ENCODE data around the gene SFXN3. TPM values are rescaled to one million over a fixed set of nuclear protein-coding genes. Genes with fewer than 3 reads are reported as not detected.

The SFXN3 gene
- total RNA-seq, 6 donors from 2014 or later: 59.6 to 360 (median 100) TPM

DNA sequence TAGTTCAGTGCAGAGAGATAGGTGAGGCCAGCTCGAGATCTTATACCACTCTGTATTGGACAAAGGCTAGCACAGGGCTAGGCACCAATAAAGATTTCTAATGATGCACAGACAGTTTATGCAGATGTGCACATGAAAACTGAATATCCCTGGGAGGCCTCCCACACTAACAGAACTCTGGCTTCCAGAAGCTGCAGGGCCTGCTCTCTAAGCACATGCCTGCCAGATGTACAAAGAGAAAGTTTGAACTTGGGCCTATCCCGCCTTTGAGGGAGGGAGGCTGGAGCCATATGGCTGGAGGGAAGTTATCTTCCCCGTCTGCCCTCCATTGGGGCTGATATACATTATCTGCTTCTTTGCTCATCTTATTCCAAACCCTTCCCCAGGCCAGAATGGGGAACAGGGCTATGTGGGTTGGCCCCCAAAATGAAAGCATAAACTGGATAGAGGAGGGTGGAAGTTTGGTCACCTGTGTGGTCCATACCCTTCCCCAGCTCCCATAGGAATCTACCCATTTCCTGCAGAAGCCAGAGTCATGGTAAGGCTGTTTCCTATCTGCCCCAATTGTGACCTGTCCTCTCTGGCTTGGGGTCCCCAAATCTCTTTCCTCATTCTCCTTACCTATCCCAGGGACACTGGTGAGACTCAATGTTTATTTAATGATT, 34.6 kb downstream of the SFXN3 start:
- TF ChIP-seq POLR2A (IDR thresholded peaks at IDR 0.05) (no peak), EP300 (IDR thresholded peaks at IDR 0.05) (no peak), POLR2AphosphoS5 (IDR thresholded peaks at IDR 0.05) (no peak)
- TF ChIP-seq, protein P1, sequence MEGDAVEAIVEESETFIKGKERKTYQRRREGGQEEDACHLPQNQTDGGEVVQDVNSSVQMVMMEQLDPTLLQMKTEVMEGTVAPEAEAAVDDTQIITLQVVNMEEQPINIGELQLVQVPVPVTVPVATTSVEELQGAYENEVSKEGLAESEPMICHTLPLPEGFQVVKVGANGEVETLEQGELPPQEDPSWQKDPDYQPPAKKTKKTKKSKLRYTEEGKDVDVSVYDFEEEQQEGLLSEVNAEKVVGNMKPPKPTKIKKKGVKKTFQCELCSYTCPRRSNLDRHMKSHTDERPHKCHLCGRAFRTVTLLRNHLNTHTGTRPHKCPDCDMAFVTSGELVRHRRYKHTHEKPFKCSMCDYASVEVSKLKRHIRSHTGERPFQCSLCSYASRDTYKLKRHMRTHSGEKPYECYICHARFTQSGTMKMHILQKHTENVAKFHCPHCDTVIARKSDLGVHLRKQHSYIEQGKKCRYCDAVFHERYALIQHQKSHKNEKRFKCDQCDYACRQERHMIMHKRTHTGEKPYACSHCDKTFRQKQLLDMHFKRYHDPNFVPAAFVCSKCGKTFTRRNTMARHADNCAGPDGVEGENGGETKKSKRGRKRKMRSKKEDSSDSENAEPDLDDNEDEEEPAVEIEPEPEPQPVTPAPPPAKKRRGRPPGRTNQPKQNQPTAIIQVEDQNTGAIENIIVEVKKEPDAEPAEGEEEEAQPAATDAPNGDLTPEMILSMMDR (IDR thresholded peaks at IDR 0.05): no peak
- Histone ChIP-seq H3K27me3 (peaks cover 0 to 13% (median 7%) of the 10 kb centered on the region in 4 donors), H3K9me3 (no peaks in the 10 kb centered on the region), H3K4me1 (peaks cover 52 to 68% (median 56%) of the 10 kb centered on the region in 4 donors), H3K4me3 (peak overlapping the region in 3 of 4 donors; percentile 49 to 57 (median 55)), H3K27ac (peak overlapping the region; percentile 65 to 86 (median 83)), H3K36me3 (no peaks in the 10 kb centered on the region)
- no peak for DNase-seq
- ATAC-seq (ENCODE audit: low FRiP score in 2 of 2): no peak
- 78 to 89% methylated on average over 3 of the region's 3 CpGs for WGBS, 2 donors

DNA sequence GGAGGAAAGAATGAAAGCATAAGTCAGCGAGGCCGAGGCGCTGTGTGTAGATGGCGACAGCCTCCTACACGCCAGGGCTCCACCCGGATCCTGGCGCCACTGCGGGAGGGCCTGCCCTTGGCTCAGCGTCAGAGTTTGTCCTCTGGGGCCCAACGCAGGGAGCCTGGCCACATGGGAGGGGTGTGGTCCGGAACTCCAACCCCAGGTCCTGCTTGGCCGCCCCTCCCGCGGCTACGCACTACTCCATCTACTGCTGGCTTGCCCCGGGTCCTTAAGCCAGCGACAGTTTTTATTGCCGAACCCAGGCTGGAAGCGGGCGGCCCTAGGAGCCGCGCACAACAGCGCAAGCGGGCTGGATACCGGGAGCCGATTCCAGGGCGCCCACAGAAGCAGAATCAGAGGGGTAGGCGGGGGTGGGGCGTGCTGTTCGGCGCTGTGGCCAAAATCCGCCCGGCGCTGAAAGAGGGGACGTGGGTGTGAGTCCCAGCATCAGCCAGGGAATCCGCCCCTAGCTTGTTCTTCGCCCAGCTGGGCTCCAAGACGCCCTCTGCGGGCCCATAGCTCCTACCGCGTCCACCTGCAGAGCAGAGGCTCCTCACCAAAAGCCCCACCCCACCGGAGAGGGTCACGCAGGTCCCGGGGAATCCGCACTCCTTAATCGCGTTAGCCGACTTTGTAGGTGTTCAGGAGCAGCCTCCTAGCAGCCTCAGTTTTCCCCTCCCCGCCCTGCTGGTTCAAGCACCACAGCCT, 35.3 kb downstream of the SFXN3 start:
- 2 to 4% methylated on average over 15 to 33 of the region's 49 CpGs for WGBS, 2 donors
- peak; percentile 90 for DNase-seq
- peaks cover 0 to 13% (median 7%) of the 10 kb centered on the region in 4 donors for H3K27me3 ChIP-seq

DNA sequence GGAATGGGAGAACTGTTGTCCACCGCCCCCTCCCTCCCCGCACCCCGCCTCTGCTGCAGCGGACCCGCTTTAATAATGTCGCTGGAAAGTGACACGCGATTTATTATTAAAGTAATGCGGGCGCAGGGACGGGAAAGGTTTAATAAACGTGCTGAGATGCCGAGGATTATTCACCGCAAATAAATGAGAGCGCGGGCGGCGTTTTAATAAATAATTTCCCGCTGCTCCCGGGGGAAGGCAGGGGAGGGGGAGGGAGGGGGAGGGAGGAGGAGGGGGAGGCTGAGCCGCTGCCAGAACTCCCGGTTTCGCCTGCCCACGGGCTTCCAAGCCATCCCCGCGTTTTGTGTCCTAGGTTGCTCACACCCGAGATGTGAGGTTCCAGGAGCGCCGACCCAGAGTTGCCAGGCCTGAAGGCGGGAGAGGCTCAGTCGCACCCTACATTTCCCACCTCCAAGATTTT, 35.9 kb downstream of the SFXN3 start:
- TF ChIP-seq POLR2AphosphoS5 (IDR thresholded peaks at IDR 0.05) (no peak), POLR2A (IDR thresholded peaks at IDR 0.05) (no peak), EP300 (IDR thresholded peaks at IDR 0.05) (no peak)
- TF ChIP-seq, protein P1 (IDR thresholded peaks at IDR 0.05): no peak

More for the DNA sequence above, 35.3 kb downstream of the SFXN3 start:
- Histone ChIP-seq H3K36me3 (no peaks in the 10 kb centered on the region), H3K27ac (peak overlapping the region; percentile 65 to 86 (median 83)), H3K9me3 (no peaks in the 10 kb centered on the region), H3K4me3 (peak overlapping the region; percentile 49 to 57 (median 53)), H3K4me1 (peaks cover 51 to 65% (median 54%) of the 10 kb centered on the region in 4 donors)
- ATAC-seq (ENCODE audit: low FRiP score in 2 of 2): peak; percentile 62 to 80
- TF ChIP-seq EP300 (IDR thresholded peaks at IDR 0.05): no peak
- peak in 3 of 4 donors; percentile 12 to 62 (median 27) for TF ChIP-seq POLR2A (IDR thresholded peaks at IDR 0.05)
- TF ChIP-seq, protein P1 (IDR thresholded peaks at IDR 0.05): peak in 5 of 6 experiments; percentile 27 to 53 (median 46)
- peak in 1 of 2 donors; percentile 55 for TF ChIP-seq POLR2AphosphoS5 (IDR thresholded peaks at IDR 0.05)

DNA sequence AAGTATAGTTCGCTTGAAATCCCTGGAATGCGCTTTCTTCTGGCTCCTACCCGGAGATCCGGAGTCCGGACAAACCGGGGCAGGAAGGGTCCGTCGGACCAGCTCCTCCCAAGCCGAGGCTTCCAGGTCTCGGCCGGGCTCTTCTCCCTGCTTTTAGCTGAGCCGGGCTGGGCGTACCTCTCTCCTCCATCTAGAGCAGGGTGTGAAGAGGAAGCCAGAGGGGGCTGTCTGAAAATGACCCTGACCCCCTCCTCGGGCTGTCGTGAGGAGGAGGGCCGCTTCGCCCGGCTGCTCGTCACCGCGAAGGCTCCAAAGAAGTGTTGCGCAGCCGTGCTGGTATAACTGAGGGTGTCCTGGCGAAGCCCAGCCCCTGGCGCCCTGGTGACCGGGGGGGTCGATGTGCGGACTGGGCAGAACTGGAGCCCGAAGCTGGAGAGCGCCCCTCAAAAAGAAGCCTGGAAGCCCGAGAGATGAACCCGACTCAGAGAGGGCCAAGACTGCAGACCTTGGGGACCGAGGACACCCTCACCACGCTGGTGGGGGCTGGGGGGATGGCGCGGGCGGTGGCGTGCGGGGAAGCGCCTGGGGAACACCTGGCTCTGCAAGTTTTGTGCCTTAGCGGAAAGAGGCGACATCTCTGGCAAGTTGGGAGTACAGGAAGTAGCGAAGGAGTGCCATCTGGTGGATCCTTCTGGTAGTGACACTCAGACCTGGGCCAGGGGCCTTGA, 36.5 kb downstream of the SFXN3 start:
- TF ChIP-seq POLR2A (IDR thresholded peaks at IDR 0.05): peak in 1 of 4 donors; percentile 33
- no peak for TF ChIP-seq POLR2AphosphoS5 (IDR thresholded peaks at IDR 0.05)
- TF ChIP-seq, protein P1 (IDR thresholded peaks at IDR 0.05): peak; percentile 75 to 92 (median 85)
- Histone ChIP-seq H3K4me3 (peak overlapping the region; percentile 49 to 57 (median 53)), H3K27ac (peak overlapping the region in 3 of 4 donors; percentile 82 to 86 (median 84)), H3K36me3 (no peaks in the 10 kb centered on the region), H3K27me3 (peaks cover 0 to 12% (median 7%) of the 10 kb centered on the region in 4 donors), H3K9me3 (no peaks in the 10 kb centered on the region), H3K4me1 (peaks cover 39 to 58% (median 45%) of the 10 kb centered on the region in 4 donors)
- DNase-seq (peak; percentile 82 to 92), ATAC-seq (ENCODE audit: low FRiP score in 2 of 2) (peak; percentile 78 to 83)
- WGBS, 2 donors: 0 to 1% methylated on average over 9 to 43 of the region's 43 CpGs

More for the DNA sequence above, 35.9 kb downstream of the SFXN3 start:
- Histone ChIP-seq H3K27me3 (peaks cover 0 to 13% (median 7%) of the 10 kb centered on the region in 4 donors), H3K36me3 (no peaks in the 10 kb centered on the region), H3K4me3 (peak overlapping the region; percentile 49 to 57 (median 53)), H3K4me1 (peaks cover 45 to 63% (median 49%) of the 10 kb centered on the region in 4 donors), H3K27ac (peak overlapping the region; percentile 65 to 86 (median 83)), H3K9me3 (no peaks in the 10 kb centered on the region)
- ATAC-seq (ENCODE audit: low FRiP score in 2 of 2) (peak in 1 of 2 donors; percentile 2), DNase-seq (peak in 1 of 2 donors; percentile 42)
- WGBS, 2 donors: 1 to 2% methylated on average over 20 to 31 of the region's 31 CpGs

Measured in upper lobe of left lung (tissue), 6 donors.